Measurements from ENCODE around the gene ALOX15. TPM values are rescaled to one million over a fixed set of nuclear protein-coding genes. Genes with fewer than 3 reads are reported as not detected.
"Not testable (repeated sequence)": the region's sequence is repeated elsewhere in the genome, so short reads cannot be mapped to it uniquely, and the experiment has no call there.

The ALOX15 gene
- total RNA-seq, 1 donor from 2014 or later = not detected

GRCh38 chr17:4655933-4656332 lies 14.5 kb upstream of the ALOX15 start:
- not testable (repeated sequence) for DNase-seq (ENCODE audit: low read depth in 2 of 2)

- no peak for DNase-seq (ENCODE audit: low read depth in 2 of 2)
These were observed 11.5 kb upstream of the ALOX15 start for GRCh38 chr17:4652997-4653396.

GRCh38 chr17:4648741-4649140 lies 7.3 kb upstream of the ALOX15 start:
- peak; percentile 58 to 75 for DNase-seq (ENCODE audit: low read depth in 2 of 2)

GRCh38 chr17:4645642-4646041 lies 4.2 kb upstream of the ALOX15 start:
- no peak for DNase-seq (ENCODE audit: low read depth in 2 of 2)

GRCh38 chr17:4643676-4644075 lies 2.2 kb upstream of the ALOX15 start:
- DNase-seq (ENCODE audit: low read depth in 2 of 2) = no peak

- no peak for DNase-seq (ENCODE audit: low read depth in 2 of 2)
These were observed 808 bp upstream of the ALOX15 start for GRCh38 chr17:4642286-4642685.

- DNase-seq (ENCODE audit: low read depth in 2 of 2) = not testable (repeated sequence)
These were observed 799 bp downstream of the ALOX15 start for GRCh38 chr17:4640569-4641188.

GRCh38 chr17:4639301-4640059 lies 2.0 kb downstream of the ALOX15 start:
- peak in 1 of 2 donors; percentile 8 for DNase-seq (ENCODE audit: low read depth in 2 of 2)

GRCh38 chr17:4638766-4639165 lies 2.7 kb downstream of the ALOX15 start:
- not testable (repeated sequence) for DNase-seq (ENCODE audit: low read depth in 2 of 2)

- DNase-seq (ENCODE audit: low read depth in 2 of 2) = no peak
These were observed 4.9 kb downstream of the ALOX15 start for GRCh38 chr17:4636474-4637100.

- no peak for DNase-seq (ENCODE audit: low read depth in 2 of 2)
These were observed 5.6 kb downstream of the ALOX15 start for GRCh38 chr17:4635823-4636375.

- no peak for DNase-seq (ENCODE audit: low read depth in 2 of 2)
These were observed 6.5 kb downstream of the ALOX15 start for GRCh38 chr17:4634976-4635375.

- DNase-seq (ENCODE audit: low read depth in 2 of 2) = no peak
These were observed 7.8 kb downstream of the ALOX15 start for GRCh38 chr17:4633643-4634042.

- DNase-seq (ENCODE audit: low read depth in 2 of 2) = no peak
These were observed 8.9 kb downstream of the ALOX15 start for GRCh38 chr17:4632581-4632920.

- no peak for DNase-seq (ENCODE audit: low read depth in 2 of 2)
These were observed 9.5 kb downstream of the ALOX15 start for GRCh38 chr17:4631836-4632580.

GRCh38 chr17:4631431-4631830 lies 10.0 kb downstream of the ALOX15 start:
- DNase-seq (ENCODE audit: low read depth in 2 of 2) = no peak

GRCh38 chr17:4626734-4627256 lies 14.7 kb downstream of the ALOX15 start:
- no peak for DNase-seq (ENCODE audit: low read depth in 2 of 2)

- peak; percentile 4 to 21 for DNase-seq (ENCODE audit: low read depth in 2 of 2)
These were observed 16.3 kb downstream of the ALOX15 start for GRCh38 chr17:4625181-4625617.

GRCh38 chr17:4624451-4624911 lies 17.0 kb downstream of the ALOX15 start:
- DNase-seq (ENCODE audit: low read depth in 2 of 2) = not testable (repeated sequence)

- no peak for DNase-seq (ENCODE audit: low read depth in 2 of 2)
These were observed 18.2 kb downstream of the ALOX15 start for GRCh38 chr17:4623249-4623648.

- no peak for DNase-seq (ENCODE audit: low read depth in 2 of 2)
These were observed 19.1 kb downstream of the ALOX15 start for GRCh38 chr17:4622375-4622774.
